Measurements from ENCODE around the gene PLAAT3. TPM values are rescaled to one million over a fixed set of nuclear protein-coding genes. Genes with fewer than 3 reads are reported as not detected.

PLAAT3 gene
- total and polyA plus RNA-seq, 2 of the 8 experiments (the other 6 are each of a cell fraction or from before 2014, with no cell fraction given), result 109 to 190 TPM

DNA sequence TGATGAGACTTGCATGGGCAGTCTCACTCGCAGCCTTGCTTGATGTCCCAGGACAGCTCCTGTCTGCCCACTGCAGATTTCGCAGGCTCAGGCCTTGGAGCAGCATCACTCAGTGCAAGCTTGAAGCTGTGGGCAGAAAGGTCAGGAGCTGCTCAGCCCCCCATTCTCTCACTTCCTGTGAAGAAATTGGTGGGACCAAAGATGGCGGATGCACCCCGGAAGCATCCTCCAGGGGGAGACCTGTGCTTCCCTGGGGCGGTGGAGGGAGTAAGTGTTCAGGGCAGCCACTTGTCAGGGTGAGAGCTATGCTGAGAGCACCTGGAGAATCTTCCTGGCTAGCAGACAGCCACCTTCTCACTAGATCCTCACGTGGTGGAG lies 62.4 kb downstream of the PLAAT3 start (continued):
- TF ChIP-seq, protein P1, sequence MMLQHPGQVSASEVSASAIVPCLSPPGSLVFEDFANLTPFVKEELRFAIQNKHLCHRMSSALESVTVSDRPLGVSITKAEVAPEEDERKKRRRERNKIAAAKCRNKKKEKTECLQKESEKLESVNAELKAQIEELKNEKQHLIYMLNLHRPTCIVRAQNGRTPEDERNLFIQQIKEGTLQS (IDR thresholded peaks at IDR 0.05; ENCODE audit: insufficient read depth, low read depth, low read length), result no peak
- TF ChIP-seq SP1 (IDR thresholded peaks at IDR 0.05; ENCODE audit: low read depth, low read length) (no peak), SUZ12 (IDR thresholded peaks at IDR 0.05; ENCODE audit: low read length) (no peak), KDM4A (IDR thresholded peaks at IDR 0.05; ENCODE audit: low read depth, low read length, severe bottlenecking) (no peak), CEBPB (IDR thresholded peaks at IDR 0.05; ENCODE audit: low read depth, low read length) (no peak), EZH2 (IDR thresholded peaks at IDR 0.05; ENCODE audit: low read depth, low read length, severe bottlenecking) (no peak)
